WI38 (cell line): ENCODE measurements around the gene NCKIPSD.

Source experiments
- H3K4me3 ChIP-seq: 2 replicates; pipeline ENCODE4 v1.5.1; 2011; ENCODE audit warnings: low read depth, mild to moderate bottlenecking, control low read depth, low read length
- CTCF ChIP-seq: IDR thresholded peaks from 2 replicates; pipeline ENCODE4 v1.5.1; 2012; ENCODE audit warnings: low read depth, mild to moderate bottlenecking, control low read depth, low read length

NCKIPSD gene

GRCh38 chr3:48693826-48694225 lies 8.1 kb upstream of the NCKIPSD start:
- H3K4me3 ChIP-seq: no peak overlapping the region
- TF ChIP-seq CTCF: no peak

GRCh38 chr3:48692551-48692950 lies 6.8 kb upstream of the NCKIPSD start:
- no peak for TF ChIP-seq CTCF

GRCh38 chr3:48690846-48691458 lies 5.2 kb upstream of the NCKIPSD start:
- TF ChIP-seq CTCF: no peak
- no peak overlapping the region for H3K4me3 ChIP-seq

More at GRCh38 chr3:48692551-48692950, 6.8 kb upstream of the NCKIPSD start:
- no peak overlapping the region for H3K4me3 ChIP-seq

- TF ChIP-seq CTCF: no peak
- no peak overlapping the region for H3K4me3 ChIP-seq
Measured at GRCh38 chr3:48689384-48689783, 3.7 kb upstream of the NCKIPSD start.

GRCh38 chr3:48688737-48689075 lies 3.0 kb upstream of the NCKIPSD start:
- H3K4me3 ChIP-seq: no peak overlapping the region
- no peak for TF ChIP-seq CTCF

- TF ChIP-seq CTCF: no peak
- H3K4me3 ChIP-seq: no peak overlapping the region
Measured at GRCh38 chr3:48688032-48688736, 2.5 kb upstream of the NCKIPSD start.

GRCh38 chr3:48687220-48687678 lies 1.5 kb upstream of the NCKIPSD start:
- H3K4me3 ChIP-seq: no peak overlapping the region
- no peak for TF ChIP-seq CTCF
